GM23248 (cell line): Measurements from ENCODE around the gene AAGAB.

Experiments used
- EZH2 ChIP-seq: fragments of 200-600 bp; sonication (generic); IDR thresholded peaks from 2 replicates; pipeline ENCODE4 v1.6.1; 2018; ENCODE audit warnings: antibody characterized with exemption, mild to moderate bottlenecking; ENCODE audit not compliant: insufficient read depth, poor library complexity, severe bottlenecking
- EZH2phosphoT487 ChIP-seq: fragments of 200-600 bp; sonication (generic); IDR thresholded peaks from 2 replicates; pipeline ENCODE4 v1.6.1; 2018; ENCODE audit warnings: antibody characterized with exemption, moderate library complexity, mild to moderate bottlenecking, low read depth; ENCODE audit not compliant: insufficient read depth

DNA sequence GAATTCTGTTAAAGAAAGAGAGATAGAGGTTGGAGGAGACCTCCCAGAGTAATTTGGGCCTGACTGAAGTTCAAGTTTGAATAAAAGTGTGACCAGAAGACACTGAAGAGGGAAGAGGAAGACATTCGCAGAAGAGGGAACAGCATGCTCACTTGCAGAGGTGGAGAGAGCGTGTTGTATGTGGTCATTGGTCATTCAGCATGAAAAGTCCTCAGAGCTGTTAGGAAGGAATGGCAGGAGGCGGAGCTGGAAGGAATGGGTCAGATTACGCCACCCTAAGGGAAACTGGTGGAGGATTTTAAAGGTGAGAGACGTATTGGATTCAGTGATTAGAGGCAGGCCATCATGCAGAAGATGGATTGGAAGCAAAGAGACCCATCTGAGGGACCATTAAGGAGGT is 41.7 kb upstream of the AAGAB start:
- no peak for TF ChIP-seq EZH2phosphoT487
- TF ChIP-seq EZH2, result no peak
